ENCODE measurements around the gene MID2.

MID2 gene

DNA sequence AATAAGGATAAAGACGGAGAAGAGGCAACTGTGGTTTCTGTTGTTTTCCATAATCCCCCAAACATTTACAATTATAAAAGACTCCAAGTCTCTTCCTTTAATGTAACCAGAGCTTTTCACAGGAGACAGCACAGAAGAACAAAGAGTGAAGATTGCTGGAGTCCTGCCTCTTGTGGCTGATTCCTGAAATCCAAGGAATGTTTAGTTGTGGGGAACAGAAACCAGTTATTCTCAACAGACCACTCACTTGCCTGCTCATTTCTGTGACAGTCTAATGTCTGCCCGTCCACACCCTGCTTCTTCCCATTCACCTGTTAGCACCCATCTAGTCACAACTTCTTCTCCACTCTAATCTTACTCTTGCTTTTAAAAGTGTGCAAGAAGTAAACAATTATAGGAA lies 144.4 kb downstream of the MID2 start:
- DNase-seq = no peak

DNA sequence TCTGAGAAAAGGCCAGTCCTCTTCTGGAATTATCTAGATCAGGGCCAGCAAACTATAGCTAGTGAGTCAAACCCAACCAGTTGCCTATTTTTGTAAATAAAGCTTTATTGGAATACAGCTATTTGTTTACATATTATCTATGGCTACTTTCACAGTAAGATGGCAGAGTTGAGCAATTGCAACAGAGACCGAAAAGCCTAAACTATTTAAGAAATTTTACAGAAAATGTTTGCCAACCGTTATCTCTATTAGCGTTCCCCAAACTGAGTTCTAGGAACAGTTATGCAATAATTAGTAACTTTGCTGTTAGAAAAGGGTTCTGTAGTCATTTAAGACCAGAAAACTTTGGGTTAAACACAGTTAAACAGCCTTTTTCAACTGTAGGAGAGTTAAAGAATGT lies 146.0 kb downstream of the MID2 start:
- DNase-seq = no peak
